HG03354 (cell line): Measurements from ENCODE around the gene DHFR2.

Experiments
- ATAC-seq: cut with Tn5 transposase; IDR thresholded peaks from one replicate; pipeline ENCODE4 v1.9.1; 2021; ENCODE audit warnings: mild to moderate bottlenecking; ENCODE audit not compliant: unreplicated experiment, poor library complexity, severe bottlenecking

DHFR2 gene

DNA sequence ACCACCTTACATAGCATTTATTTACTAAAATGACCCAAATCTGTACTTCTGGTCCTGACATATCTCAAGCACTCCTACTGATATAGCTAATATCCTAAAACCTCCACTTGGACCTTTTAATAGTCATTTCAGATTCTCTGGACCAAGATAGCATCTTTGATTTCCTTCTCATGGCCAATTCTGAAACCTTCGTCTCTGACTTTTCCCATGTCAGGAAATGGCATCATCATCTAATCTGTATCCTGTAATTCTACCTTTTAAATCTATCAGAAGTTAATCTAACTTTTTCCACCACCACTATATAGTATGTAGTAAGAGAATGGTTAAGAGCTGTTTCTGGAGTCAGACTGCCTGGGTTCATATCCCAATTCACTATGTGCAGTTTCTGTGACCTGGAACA is 50.5 kb downstream of the DHFR2 start:
- no peak for ATAC-seq

DNA sequence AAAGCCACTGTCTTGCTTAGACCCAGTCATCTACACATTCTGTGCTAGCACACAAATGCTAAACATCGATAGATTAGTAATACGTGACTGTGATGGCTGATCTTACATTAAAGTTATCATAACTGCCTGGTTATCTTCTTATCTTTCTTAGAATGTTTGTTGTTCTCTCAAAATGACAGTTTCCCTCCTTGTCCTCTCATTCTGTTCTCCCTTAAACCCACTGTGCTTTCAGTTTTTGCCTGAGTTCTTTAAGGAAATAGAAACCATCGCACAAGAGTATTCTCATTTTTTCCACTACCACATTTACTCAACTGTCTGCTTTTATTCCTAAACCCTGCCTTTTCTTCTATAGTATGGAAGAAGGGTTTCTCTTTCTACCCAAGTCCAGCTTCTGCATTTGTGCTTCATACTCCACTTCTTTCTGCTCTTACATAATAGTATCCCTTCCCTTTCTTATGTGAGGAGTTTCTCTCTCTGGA is 51.4 kb downstream of the DHFR2 start:
- ATAC-seq, result no peak

DNA sequence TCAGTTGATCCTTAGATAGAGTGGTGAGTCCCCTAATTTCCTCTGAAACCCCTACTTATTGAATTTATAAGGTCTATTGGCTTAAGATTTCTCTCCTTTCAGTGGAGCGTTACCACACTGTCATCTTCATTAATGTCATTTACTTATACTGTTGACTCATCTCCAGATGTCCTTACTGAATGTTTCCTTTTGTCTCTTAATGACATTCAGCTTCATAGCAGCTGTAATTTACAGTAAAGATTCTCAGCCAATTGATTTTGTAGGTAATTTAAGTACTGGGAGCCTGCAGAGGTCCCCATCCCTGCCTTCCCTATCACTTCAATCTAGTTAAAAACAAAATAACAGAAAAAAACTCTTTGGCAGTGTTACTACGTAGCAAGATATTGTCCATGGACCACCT is 53.1 kb downstream of the DHFR2 start:
- ATAC-seq, result no peak

DNA sequence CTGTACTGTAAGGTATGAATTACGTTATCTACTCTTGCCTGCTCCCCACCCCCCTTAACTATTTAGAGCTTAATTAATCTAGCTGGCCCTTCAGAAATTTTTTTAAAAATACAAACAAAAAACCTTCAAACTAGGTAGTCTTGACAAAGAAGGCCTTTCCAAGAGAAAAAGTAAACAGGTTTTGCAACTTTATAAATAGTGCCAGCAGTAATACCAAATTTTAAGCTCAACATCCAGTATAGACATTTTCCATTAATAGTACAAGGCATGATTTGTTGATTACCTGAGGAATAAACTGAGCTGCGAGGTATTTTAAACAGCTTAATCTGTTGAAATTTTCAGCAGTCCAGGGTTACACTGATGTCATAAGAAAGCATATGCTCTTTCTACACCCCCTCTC is 54.5 kb downstream of the DHFR2 start:
- ATAC-seq, result no peak
